Lower leg skin (tissue), 3 donors: Measurements from ENCODE around the gene WIPI1.

Experiments used
- CTCF ChIP-seq, 3 donors: fragments of 450-650 bp; IDR thresholded peaks; one replicate each; pipeline ENCODE4 v1.5.1; 2016; ENCODE audit warnings: antibody characterized with exemption in 3 of 3, mild to moderate bottlenecking in 3 of 3, moderate library complexity in 2 of 3
- POLR2A ChIP-seq, 2 donors: fragments of 450-650 bp; IDR thresholded peaks; one replicate each; pipeline ENCODE4 v1.6.1; 2016 to 2017; ENCODE audit warnings: antibody characterized with exemption in 2 of 2, mild to moderate bottlenecking in 1 of 2, moderate library complexity in 1 of 2

- no peak for TF ChIP-seq CTCF (IDR thresholded peaks at IDR 0.05)
- no peak for TF ChIP-seq POLR2A (IDR thresholded peaks at IDR 0.05)
Measured at GRCh38 chr17:68400404-68400735, 56.9 kb downstream of the WIPI1 start.
